Measurements from ENCODE around the gene CSMD2.

DNA sequence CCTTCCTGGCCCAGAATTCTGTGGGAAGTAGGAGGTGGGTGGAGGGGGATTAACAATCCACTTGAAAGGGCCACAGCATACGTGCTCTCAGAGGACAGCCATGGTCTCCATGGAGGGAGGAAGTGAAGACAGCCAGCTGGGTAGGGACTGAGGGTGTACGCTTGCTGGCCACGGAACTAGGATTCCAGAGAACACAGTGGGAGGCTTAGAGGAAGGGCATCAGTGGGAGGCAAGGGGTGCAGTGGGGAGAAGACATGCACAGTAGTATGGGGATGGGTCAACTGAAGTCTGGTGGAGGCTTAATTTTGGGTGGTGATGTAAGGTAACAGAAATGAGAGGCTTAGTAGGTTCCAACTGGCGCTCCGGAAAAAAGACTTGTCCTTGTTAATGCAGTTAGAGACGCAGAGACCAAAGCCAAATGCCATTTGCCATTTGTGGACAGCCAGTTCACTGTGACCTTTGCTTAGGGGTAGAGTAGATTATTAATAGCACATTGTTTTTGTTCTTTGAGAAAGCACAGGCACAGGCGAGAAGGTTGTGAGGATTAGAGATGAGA, 589.6 kb downstream of the CSMD2 start:
- no peak for TF ChIP-seq TAF1 (IDR thresholded peaks at IDR 0.05; ENCODE audit: borderline replicate concordance, low read depth, low read length)
- no peak for TF ChIP-seq POLR2AphosphoS5 (IDR thresholded peaks at IDR 0.05; ENCODE audit: low read depth, low read length)

Measured in GM12892 (cell line).